ENCODE data around the gene IFT57. TPM values are rescaled to one million over a fixed set of nuclear protein-coding genes. Genes with fewer than 3 reads are reported as not detected.
"Not testable (repeated sequence)": the region's sequence is repeated elsewhere in the genome, so short reads cannot be mapped to it uniquely, and the experiment has no call there.

The IFT57 gene, protein sequence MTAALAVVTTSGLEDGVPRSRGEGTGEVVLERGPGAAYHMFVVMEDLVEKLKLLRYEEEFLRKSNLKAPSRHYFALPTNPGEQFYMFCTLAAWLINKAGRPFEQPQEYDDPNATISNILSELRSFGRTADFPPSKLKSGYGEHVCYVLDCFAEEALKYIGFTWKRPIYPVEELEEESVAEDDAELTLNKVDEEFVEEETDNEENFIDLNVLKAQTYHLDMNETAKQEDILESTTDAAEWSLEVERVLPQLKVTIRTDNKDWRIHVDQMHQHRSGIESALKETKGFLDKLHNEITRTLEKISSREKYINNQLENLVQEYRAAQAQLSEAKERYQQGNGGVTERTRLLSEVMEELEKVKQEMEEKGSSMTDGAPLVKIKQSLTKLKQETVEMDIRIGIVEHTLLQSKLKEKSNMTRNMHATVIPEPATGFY
- 74.9 and 88.7 TPM in 2 replicates for total RNA-seq

DNA sequence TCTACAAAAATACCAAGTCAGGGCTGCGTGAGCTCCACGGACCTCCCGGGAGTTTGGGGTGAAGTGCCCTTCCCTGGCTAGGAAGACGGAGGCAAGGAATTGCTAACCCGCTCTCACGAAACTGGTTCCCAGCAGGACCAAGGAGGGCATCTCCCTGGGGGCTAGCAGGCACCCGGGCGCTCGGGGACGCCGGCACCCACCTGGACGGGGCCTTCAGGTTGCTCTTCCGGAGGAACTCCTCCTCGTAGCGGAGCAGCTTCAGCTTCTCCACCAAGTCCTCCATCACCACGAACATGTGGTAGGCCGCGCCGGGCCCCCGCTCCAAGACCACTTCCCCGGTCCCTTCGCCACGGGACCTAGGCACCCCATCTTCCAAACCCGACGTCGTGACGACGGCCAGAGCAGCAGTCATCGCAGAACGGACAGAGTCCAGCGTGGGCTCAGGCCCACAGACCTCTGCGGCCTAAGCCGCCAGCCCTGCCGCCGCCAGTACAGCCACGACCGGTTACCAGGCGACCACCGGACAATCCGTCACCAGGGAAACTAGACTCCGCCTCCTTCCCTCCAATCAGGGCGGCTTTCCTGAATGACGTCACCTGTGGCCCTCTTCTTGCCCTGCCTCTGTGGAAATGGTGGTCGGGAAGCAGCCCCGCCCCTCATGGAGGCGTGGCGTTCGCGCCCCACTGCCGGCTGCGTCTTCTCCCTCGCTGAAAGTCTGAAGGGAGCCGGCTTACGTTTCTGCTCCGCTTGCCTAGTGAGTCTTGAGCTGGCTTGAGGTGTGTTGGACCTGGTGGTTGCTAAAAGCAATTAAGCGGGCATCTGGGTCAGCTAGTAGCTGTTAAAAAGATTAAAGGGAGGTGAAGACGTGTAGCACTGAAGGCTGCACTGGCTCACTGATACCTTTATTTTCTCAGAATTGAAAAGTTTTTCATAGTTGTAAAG is at the start of gene IFT57:
Gene IFT57 (minus strand): TSS at position 514 of the 942 bp plus-strand sequence. CDS start 102 bp downstream, at position 412.
- peak; percentile 96 for DNase-seq (ENCODE audit: insufficient read length, low spot score, missing footprints)
- H3K36me3 ChIP-seq (ENCODE audit: insufficient read depth, low read length): peaks cover 5% of the 10 kb centered on the region
- H3K4me2 ChIP-seq (ENCODE audit: insufficient read depth, low read length): peak within 1 kb of the TSS; percentile 86
- H3K4me3 ChIP-seq (ENCODE audit: insufficient read depth, low read length): peak within 1 kb of the TSS; percentile 85
- H2AFZ ChIP-seq (ENCODE audit: low read length): peak within 1 kb of the TSS; percentile 92
- peaks cover 37% of the 10 kb centered on the region for H3K4me1 ChIP-seq (ENCODE audit: insufficient read depth, low read length)
- no peaks in the 10 kb centered on the region for H3K27me3 ChIP-seq (ENCODE audit: insufficient read depth, low read length)
- H3K79me2 ChIP-seq (ENCODE audit: insufficient read depth, low read length): peaks cover 29% of the 10 kb centered on the region
- no peaks in the 10 kb centered on the region for H4K20me1 ChIP-seq (ENCODE audit: insufficient read depth, low read length)
- peak within 1 kb of the TSS; percentile 97 for H3K27ac ChIP-seq (ENCODE audit: low read depth, low read length)
- TF ChIP-seq, protein P1, sequence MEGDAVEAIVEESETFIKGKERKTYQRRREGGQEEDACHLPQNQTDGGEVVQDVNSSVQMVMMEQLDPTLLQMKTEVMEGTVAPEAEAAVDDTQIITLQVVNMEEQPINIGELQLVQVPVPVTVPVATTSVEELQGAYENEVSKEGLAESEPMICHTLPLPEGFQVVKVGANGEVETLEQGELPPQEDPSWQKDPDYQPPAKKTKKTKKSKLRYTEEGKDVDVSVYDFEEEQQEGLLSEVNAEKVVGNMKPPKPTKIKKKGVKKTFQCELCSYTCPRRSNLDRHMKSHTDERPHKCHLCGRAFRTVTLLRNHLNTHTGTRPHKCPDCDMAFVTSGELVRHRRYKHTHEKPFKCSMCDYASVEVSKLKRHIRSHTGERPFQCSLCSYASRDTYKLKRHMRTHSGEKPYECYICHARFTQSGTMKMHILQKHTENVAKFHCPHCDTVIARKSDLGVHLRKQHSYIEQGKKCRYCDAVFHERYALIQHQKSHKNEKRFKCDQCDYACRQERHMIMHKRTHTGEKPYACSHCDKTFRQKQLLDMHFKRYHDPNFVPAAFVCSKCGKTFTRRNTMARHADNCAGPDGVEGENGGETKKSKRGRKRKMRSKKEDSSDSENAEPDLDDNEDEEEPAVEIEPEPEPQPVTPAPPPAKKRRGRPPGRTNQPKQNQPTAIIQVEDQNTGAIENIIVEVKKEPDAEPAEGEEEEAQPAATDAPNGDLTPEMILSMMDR (IDR thresholded peaks at IDR 0.05; ENCODE audit: extremely low read depth, low read depth, low read length): no peak
- H3K9me3 ChIP-seq (ENCODE audit: low read depth, low read length): no peaks in the 10 kb centered on the region

DNA sequence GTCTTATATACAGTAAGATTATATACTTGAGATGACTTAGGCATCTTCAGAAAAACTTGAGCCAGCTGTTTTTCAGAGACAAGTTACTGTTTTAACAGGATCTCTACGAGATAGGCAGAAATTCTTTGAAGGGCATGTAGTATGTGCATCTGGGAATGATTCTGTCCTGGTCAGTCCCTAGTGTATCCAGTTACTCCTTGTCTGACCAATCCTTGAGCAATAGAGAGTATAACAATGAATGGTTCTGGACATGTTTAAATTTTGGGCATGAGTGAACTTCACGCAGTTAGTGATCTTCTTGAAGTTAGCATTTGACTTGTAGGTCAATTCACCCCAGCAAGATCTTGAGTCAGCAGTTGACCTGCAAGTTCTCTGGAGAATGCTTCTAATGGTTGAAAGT is 49.4 kb upstream of the IFT57 start:
- Histone ChIP-seq H3K79me2 (ENCODE audit: insufficient read depth, low read length) (no peaks in the 10 kb centered on the region), H4K20me1 (ENCODE audit: insufficient read depth, low read length) (no peaks in the 10 kb centered on the region), H3K36me3 (ENCODE audit: insufficient read depth, low read length) (no peaks in the 10 kb centered on the region), H2AFZ (ENCODE audit: low read length) (no peak overlapping the region), H3K9me3 (ENCODE audit: low read depth, low read length) (no peaks in the 10 kb centered on the region), H3K4me3 (ENCODE audit: insufficient read depth, low read length) (no peak overlapping the region), H3K27me3 (ENCODE audit: insufficient read depth, low read length) (no peaks in the 10 kb centered on the region), H3K4me2 (ENCODE audit: insufficient read depth, low read length) (no peak overlapping the region), H3K27ac (ENCODE audit: low read depth, low read length) (no peak overlapping the region), H3K4me1 (ENCODE audit: insufficient read depth, low read length) (no peaks in the 10 kb centered on the region)
- DNase-seq (ENCODE audit: insufficient read length, low spot score, missing footprints): no peak
- TF ChIP-seq, protein P1 (IDR thresholded peaks at IDR 0.05; ENCODE audit: extremely low read depth, low read depth, low read length): no peak

DNA sequence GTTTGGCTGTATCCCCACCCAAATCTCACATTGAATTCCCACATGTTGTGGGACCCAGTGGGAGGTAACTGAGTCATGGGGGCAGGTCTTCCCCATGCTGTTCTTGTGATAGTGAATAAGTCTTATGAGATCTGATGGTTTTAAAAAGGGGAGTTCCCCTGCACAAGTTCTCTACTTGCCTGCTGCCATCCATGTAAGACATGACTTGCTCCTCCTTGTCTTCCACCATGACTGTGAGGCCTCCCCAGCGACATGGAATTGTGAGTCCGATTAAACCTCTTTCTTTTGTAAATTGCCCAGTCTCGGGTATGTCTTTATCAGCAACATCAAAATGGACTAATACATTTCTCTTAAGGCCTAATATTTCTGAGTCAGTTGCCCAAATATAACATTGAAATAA is 46.0 kb upstream of the IFT57 start:
- DNase-seq (ENCODE audit: insufficient read length, low spot score, missing footprints); H3K27ac ChIP-seq (ENCODE audit: low read depth, low read length); H3K79me2 ChIP-seq (ENCODE audit: insufficient read depth, low read length); H3K4me1 ChIP-seq (ENCODE audit: insufficient read depth, low read length); H2AFZ ChIP-seq (ENCODE audit: low read length); H3K27me3 ChIP-seq (ENCODE audit: insufficient read depth, low read length); H3K4me3 ChIP-seq (ENCODE audit: insufficient read depth, low read length); H3K36me3 ChIP-seq (ENCODE audit: insufficient read depth, low read length); H3K4me2 ChIP-seq (ENCODE audit: insufficient read depth, low read length); H4K20me1 ChIP-seq (ENCODE audit: insufficient read depth, low read length); H3K9me3 ChIP-seq (ENCODE audit: low read depth, low read length): not testable (repeated sequence)

DNA sequence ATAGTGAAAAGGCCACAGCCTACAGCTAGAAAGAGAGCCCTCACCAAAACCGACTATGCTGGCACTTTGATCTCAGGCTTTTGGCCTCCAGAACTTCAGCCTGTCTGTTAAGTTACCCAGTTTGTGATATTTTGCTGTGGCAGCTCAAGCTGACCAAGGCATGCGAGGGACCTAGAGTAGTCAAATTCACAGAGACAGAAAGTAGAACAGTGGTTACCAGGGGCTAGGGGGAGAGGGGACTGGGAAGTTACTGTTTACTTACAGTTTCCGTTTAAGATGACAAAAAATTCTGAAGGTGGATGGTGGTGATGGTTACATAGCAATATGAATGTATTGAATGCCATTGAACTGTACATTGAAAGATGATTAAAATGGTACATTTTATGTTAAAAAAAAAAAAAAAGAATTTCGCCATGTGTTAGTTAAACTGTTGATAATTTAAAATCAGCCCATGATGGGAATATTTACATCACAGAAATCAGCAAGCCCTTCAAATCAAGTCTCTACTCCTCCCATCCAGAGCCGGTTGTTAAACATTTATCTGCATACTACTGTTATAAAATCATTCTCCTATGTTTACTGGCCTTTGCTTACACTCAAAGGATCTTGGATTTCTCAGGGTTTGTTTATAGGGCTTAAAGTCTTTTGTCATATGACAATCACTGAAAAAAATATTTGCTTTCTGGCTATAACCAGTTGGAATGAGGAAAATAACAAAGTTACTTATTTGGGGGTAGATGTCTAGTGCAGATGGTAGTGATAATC is 42.5 kb upstream of the IFT57 start:
- not testable (repeated sequence) for H3K27ac ChIP-seq (ENCODE audit: low read depth, low read length); H3K79me2 ChIP-seq (ENCODE audit: insufficient read depth, low read length); H3K36me3 ChIP-seq (ENCODE audit: insufficient read depth, low read length); H2AFZ ChIP-seq (ENCODE audit: low read length); H3K27me3 ChIP-seq (ENCODE audit: insufficient read depth, low read length); H3K4me3 ChIP-seq (ENCODE audit: insufficient read depth, low read length); DNase-seq (ENCODE audit: insufficient read length, low spot score, missing footprints); H3K9me3 ChIP-seq (ENCODE audit: low read depth, low read length); H3K4me2 ChIP-seq (ENCODE audit: insufficient read depth, low read length); H3K4me1 ChIP-seq (ENCODE audit: insufficient read depth, low read length); H4K20me1 ChIP-seq (ENCODE audit: insufficient read depth, low read length)
